Duodenal mucosa (tissue), 2 donors: ENCODE data around the gene RAPGEF3.

Experiments used
- H3K27ac ChIP-seq: one replicate; pipeline ENCODE4 v1.7.0; 2013; ENCODE audit warnings: low read depth, low read length
- H3K27me3 ChIP-seq, 2 donors: one replicate each; pipeline ENCODE4 v1.7.0; 2013; ENCODE audit warnings: low read length in 2 of 2, control low read depth in 1 of 2; ENCODE audit not compliant: insufficient read depth in 2 of 2, control insufficient read depth in 1 of 2
- H3K36me3 ChIP-seq, 2 donors: one replicate each; pipeline ENCODE4 v1.7.0; 2013; ENCODE audit warnings: low read length in 2 of 2, control low read depth in 1 of 2; ENCODE audit not compliant: insufficient read depth in 2 of 2, control insufficient read depth in 1 of 2
- H3K4me1 ChIP-seq, 2 donors: one replicate each; pipeline ENCODE4 v1.7.0; 2013; ENCODE audit warnings: low read length in 2 of 2, control low read depth in 1 of 2; ENCODE audit not compliant: insufficient read depth in 2 of 2, control insufficient read depth in 1 of 2
- H3K4me3 ChIP-seq, 2 donors: one replicate each; pipeline ENCODE4 v1.7.0; 2013; ENCODE audit warnings: low read length in 2 of 2, low read depth in 1 of 2
- H3K9ac ChIP-seq, 2 donors: one replicate each; pipeline ENCODE4 v1.7.0; 2013; ENCODE audit warnings: low read length in 2 of 2, low read depth in 1 of 2
- H3K9me3 ChIP-seq, 2 donors: one replicate each; pipeline ENCODE4 v1.7.0; 2013; ENCODE audit warnings: low read length in 2 of 2, control low read depth in 1 of 2; ENCODE audit not compliant: control insufficient read depth in 1 of 2

The RAPGEF3 gene

DNA sequence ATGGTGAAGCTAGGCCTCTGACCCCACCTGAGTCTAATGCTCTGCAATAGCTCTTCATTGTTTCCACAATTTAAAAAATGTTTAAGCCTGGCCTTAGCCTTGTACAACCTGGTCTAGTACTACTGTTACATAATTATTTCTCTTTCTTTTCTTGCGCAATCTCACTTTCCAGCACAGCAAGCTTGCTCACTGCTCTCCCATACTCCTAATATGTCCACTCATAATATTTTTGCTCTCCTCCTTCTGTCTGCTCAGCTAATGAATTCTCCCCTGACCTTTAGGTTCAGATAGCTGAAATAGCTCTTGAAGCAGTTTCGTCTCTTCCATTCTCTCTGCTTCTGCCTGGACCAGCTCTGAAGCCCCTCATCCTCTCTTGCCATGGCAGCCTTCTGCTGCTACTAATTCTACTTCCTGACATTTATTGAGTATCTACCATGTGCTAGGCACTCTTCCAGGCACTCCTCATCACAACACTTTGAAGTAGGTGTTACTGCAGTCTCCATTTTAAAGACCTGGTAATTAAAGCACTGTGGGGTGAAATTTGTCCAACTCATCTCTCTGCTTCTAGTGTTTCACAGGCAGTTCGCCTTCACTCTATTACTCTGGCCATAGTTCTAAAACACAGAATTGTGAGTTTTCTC lies 11.5 kb upstream of the RAPGEF3 start:
- Histone ChIP-seq H3K4me1 (peaks cover 0 to 21% of the 10 kb centered on the region in 2 donors), H3K4me3 (no peak overlapping the region), H3K9me3 (no peaks in the 10 kb centered on the region), H3K27ac (no peak overlapping the region), H3K27me3 (no peaks in the 10 kb centered on the region), H3K9ac (no peak overlapping the region), H3K36me3 (no peaks in the 10 kb centered on the region)

GRCh38 chr12:47769234-47770085 lies 10.8 kb upstream of the RAPGEF3 start:
- no peak overlapping the region for H3K4me3 ChIP-seq
- no peak overlapping the region for H3K27ac ChIP-seq
- H3K4me1 ChIP-seq, result peaks cover 0 to 13% of the 10 kb centered on the region in 2 donors
- H3K9me3 ChIP-seq, result no peaks in the 10 kb centered on the region
- H3K27me3 ChIP-seq, result no peaks in the 10 kb centered on the region
- no peaks in the 10 kb centered on the region for H3K36me3 ChIP-seq
- no peak overlapping the region for H3K9ac ChIP-seq

DNA sequence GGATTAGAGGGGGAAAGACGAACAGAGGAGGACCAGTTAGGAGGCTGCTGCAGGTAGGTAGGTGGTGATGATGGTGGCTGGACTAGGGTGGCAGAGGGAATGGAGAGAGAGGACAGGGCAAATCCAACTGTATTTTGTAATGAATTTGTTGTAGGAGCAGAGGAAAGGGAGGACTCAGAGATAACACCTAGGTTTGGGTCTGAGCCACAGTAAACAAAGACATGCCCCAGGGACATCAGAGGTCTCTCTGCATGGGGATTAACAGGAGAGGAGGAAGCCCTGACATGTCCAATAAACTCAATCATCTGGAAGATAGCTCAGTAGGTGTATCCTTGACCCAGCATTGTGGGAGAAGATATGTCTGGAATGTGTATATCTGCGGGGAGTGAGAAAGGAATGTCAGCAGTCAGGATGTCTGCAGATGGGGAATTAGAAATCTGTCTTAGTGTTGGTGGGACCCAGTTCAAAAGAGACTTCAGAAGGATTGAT lies 9.7 kb upstream of the RAPGEF3 start:
- no peaks in the 10 kb centered on the region for H3K9me3 ChIP-seq
- H3K4me1 ChIP-seq, result peaks cover 0 to 6% of the 10 kb centered on the region in 2 donors
- H3K4me3 ChIP-seq, result no peak overlapping the region
- H3K9ac ChIP-seq, result no peak overlapping the region
- H3K27ac ChIP-seq, result no peak overlapping the region
- no peaks in the 10 kb centered on the region for H3K27me3 ChIP-seq
- no peaks in the 10 kb centered on the region for H3K36me3 ChIP-seq

DNA sequence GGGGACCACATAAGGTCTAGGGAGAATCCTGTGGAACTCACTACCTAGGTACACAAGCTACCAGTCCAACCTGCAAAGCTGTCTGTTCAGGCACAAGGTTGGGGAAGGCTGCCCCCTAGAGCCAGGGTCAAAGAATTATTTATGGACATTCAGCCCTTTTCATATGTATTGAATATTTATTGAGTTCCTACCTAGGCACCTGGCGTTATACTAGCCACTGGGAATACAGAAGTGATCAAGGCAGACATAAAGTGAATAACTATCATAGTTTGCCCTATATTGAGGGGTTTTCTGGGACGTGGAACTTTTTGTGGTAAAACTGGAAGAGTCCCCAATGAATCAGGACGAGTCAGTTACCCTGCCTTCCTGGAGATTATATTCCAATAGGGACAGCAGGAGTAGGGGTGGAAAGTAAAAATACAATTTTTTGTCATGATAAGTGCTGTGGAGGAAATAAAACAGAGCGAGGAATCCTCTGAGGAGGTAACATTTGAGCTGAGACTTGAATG lies 8.6 kb upstream of the RAPGEF3 start:
- Histone ChIP-seq H3K27me3 (no peaks in the 10 kb centered on the region), H3K27ac (no peak overlapping the region), H3K9me3 (no peaks in the 10 kb centered on the region), H3K4me3 (no peak overlapping the region), H3K36me3 (no peaks in the 10 kb centered on the region), H3K9ac (no peak overlapping the region), H3K4me1 (peaks cover 0 to under 1% of the 10 kb centered on the region in 2 donors)

DNA sequence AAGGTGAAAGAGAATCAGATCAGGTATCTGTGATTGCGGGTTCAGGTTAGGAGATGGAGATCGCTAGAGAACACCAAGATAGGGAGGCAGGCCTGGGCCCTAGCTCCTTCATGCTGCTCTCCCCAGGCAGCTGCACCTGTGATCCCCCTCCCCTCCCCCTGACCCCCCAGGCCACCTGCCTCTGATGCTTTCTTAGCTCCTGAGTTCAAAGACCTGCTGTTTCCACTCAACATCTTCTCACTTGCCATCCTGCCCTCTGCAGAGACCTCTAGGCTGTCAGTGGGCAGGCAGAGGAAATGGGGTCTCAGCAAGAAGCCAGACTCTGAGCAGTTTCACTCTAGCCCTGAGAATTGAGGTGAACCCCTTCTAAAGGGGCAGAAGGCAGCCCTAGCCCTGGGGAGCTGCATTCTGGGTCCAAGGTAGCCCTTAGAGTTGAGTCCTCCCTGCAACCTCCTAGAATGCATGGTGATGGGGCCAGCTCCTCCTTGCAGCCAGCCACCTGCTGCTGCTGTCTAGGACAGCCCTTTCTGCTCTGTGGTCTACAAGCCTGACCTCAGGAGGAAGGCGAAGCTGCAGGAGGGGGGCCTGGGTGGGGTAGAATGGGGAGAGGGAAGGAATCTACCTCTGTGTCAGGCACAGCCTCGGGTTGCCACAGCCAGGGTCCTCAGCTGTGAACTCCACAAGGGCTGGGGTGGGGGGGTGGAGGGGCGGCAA lies 8.0 kb upstream of the RAPGEF3 start:
- Histone ChIP-seq H3K27ac (no peak overlapping the region), H3K9ac (no peak overlapping the region), H3K27me3 (no peaks in the 10 kb centered on the region), H3K4me3 (no peak overlapping the region), H3K36me3 (no peaks in the 10 kb centered on the region), H3K4me1 (no peaks in the 10 kb centered on the region), H3K9me3 (no peaks in the 10 kb centered on the region)

- H3K36me3 ChIP-seq, result no peaks in the 10 kb centered on the region
- no peaks in the 10 kb centered on the region for H3K27me3 ChIP-seq
- no peak overlapping the region for H3K27ac ChIP-seq
- H3K4me3 ChIP-seq, result no peak overlapping the region
- peaks cover 5 to 7% of the 10 kb centered on the region in 2 donors for H3K4me1 ChIP-seq
- no peaks in the 10 kb centered on the region for H3K9me3 ChIP-seq
- H3K9ac ChIP-seq, result no peak overlapping the region
These were observed 5.0 kb upstream of the RAPGEF3 start for GRCh38 chr12:47763481-47764346.

- Histone ChIP-seq H3K4me1 (peaks cover 11 to 14% of the 10 kb centered on the region in 2 donors), H3K36me3 (no peaks in the 10 kb centered on the region), H3K27me3 (no peaks in the 10 kb centered on the region), H3K9me3 (no peaks in the 10 kb centered on the region), H3K27ac (no peak overlapping the region), H3K9ac (no peak overlapping the region), H3K4me3 (no peak overlapping the region)
These were observed 4.3 kb upstream of the RAPGEF3 start for GRCh38 chr12:47762850-47763465.

- peak overlapping the region; percentile 20 to 70 for H3K9ac ChIP-seq
These were observed 171 bp downstream of the RAPGEF3 start for GRCh38 chr12:47758584-47758833.

DNA sequence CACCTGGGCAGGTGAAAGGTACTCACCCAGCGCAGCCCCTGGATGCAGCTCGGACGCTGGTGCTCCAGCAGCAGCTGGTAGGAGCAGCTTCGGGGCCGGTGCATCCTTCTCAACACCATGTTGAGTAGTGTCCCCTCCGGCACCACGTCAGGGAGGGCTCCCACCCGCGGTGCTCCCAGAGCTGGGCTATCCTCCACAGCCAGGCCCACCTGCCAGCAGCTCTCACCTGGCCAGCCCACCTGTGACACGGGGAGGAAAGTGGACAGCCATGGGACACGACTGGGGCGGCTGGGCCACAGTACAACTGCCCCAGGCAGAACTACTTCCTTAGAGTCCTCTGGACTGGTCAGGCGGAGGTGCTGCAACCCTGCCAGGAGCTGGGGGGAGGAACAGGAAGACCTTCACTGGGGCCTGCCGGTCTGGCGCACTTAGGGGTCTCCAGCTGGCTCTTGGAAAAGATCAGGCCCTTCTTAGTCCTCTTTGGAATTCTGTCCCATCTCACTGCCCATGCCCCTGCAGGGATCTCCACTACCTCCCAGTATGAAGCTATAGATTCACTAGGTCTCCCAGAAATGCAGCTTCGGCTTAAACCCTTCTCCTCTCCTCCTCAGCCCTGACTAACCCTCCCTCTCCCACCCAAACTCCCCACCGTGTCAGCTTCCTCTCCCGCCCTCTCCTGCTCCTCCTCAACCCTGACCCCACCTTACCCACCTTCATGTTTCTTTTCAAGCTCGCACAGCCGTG lies 668 bp downstream of the RAPGEF3 start:
- Histone ChIP-seq H3K9me3 (no peaks in the 10 kb centered on the region), H3K27me3 (no peaks in the 10 kb centered on the region), H3K9ac (peak overlapping the region; percentile 20 to 70), H3K27ac (peak overlapping the region; percentile 57), H3K36me3 (no peaks in the 10 kb centered on the region), H3K4me3 (peak overlapping the region; percentile 75 to 83), H3K4me1 (peaks cover 52 to 59% of the 10 kb centered on the region in 2 donors)

More at GRCh38 chr12:47758584-47758833, 171 bp downstream of the RAPGEF3 start:
- no peaks in the 10 kb centered on the region for H3K36me3 ChIP-seq
- peak overlapping the region; percentile 75 to 83 for H3K4me3 ChIP-seq
- peak overlapping the region; percentile 57 for H3K27ac ChIP-seq
- no peaks in the 10 kb centered on the region for H3K27me3 ChIP-seq
- peaks cover 47 to 54% of the 10 kb centered on the region in 2 donors for H3K4me1 ChIP-seq
- H3K9me3 ChIP-seq, result no peaks in the 10 kb centered on the region
